Activated T-cell treated with anti-CD3 and anti-CD28 coated beads for 1 hour (primary cell): ENCODE results near the gene ENKUR.
"Not testable (repeated sequence)": the region's sequence is repeated elsewhere in the genome, so short reads cannot be mapped to it uniquely, and the experiment has no call there.

Experiments used
- DNase-seq: peaks from one replicate; pipeline ENCODE4 v3.0.0-alpha.2; 2020; ENCODE audit warnings: low read depth

Gene ENKUR

GRCh38 chr10:24973163-24973562 lies 42.8 kb downstream of the ENKUR start:
- no peak for DNase-seq

GRCh38 chr10:24971374-24971773 lies 44.6 kb downstream of the ENKUR start:
- DNase-seq, result no peak

GRCh38 chr10:24969841-24970281 lies 46.1 kb downstream of the ENKUR start:
- no peak for DNase-seq

GRCh38 chr10:24968951-24969350 lies 47.0 kb downstream of the ENKUR start:
- not testable (repeated sequence) for DNase-seq

- DNase-seq, result no peak
These were observed 47.6 kb downstream of the ENKUR start for GRCh38 chr10:24968349-24968748.

- DNase-seq, result no peak
These were observed 48.9 kb downstream of the ENKUR start for GRCh38 chr10:24966962-24967481.

- no peak for DNase-seq
These were observed 50.9 kb downstream of the ENKUR start for GRCh38 chr10:24965051-24965450.

GRCh38 chr10:24963521-24964041 lies 52.4 kb downstream of the ENKUR start:
- DNase-seq, result no peak

GRCh38 chr10:24962995-24963394 lies 53.0 kb downstream of the ENKUR start:
- DNase-seq, result no peak

- no peak for DNase-seq
These were observed 54.4 kb downstream of the ENKUR start for GRCh38 chr10:24961582-24961981.

- no peak for DNase-seq
These were observed 56.6 kb downstream of the ENKUR start for GRCh38 chr10:24959382-24959730.

GRCh38 chr10:24958721-24959381 lies 57.1 kb downstream of the ENKUR start:
- no peak for DNase-seq

GRCh38 chr10:24958091-24958720 lies 57.8 kb downstream of the ENKUR start:
- no peak for DNase-seq

- not testable (repeated sequence) for DNase-seq
These were observed 58.3 kb downstream of the ENKUR start for GRCh38 chr10:24957624-24958051.

GRCh38 chr10:24953675-24954074 lies 62.3 kb downstream of the ENKUR start:
- DNase-seq, result no peak

GRCh38 chr10:24952707-24953645 lies 63.0 kb downstream of the ENKUR start:
- peak; percentile 48 for DNase-seq

GRCh38 chr10:24952143-24952706 lies 63.7 kb downstream of the ENKUR start, which contains the start of gene PRTFDC1:
TSS of gene PRTFDC1 (minus strand) at chr10:24952606. CDS start at chr10:24952575, 31 bp downstream.
- no peak for DNase-seq

- no peak for DNase-seq
These were observed 64.5 kb downstream of the ENKUR start for GRCh38 chr10:24951201-24952142.

- no peak for DNase-seq
These were observed 65.5 kb downstream of the ENKUR start for GRCh38 chr10:24950439-24950838.

GRCh38 chr10:24949616-24950015 lies 66.3 kb downstream of the ENKUR start:
- no peak for DNase-seq
